ENCODE measurements around the gene ZWILCH. TPM values are rescaled to one million over a fixed set of nuclear protein-coding genes. Genes with fewer than 3 reads are reported as not detected.

The ZWILCH gene
- total and polyA plus RNA-seq, 9 of the 15 experiments (the other 6 are each of a cell fraction or from before 2014, with no cell fraction given), result 32.8 to 94.2 (median 52.1) TPM

GRCh38 chr15:66494262-66494661, 10.9 kb upstream of the ZWILCH start:
- ChIA-PET POLR2A (interaction anchor here (0.7 to 1.9 kb wide), 5 partner anchors 8 to 1610 kb away, joined by 3 to 8 read pairs (median 4); partner anchors contain the start of gene ZWILCH), CTCF (ENCODE audit: low intra/inter-chr PET ratio) (no interaction called here)
- no peak overlapping the region for H3K4me2 ChIP-seq (ENCODE audit: insufficient read depth, low read length)
- no TSS peak for BruUV-seq (replicated peaks)
- H3K79me2 ChIP-seq (ENCODE audit: control insufficient read depth, insufficient read depth, low read length), result peaks cover 36% of the 10 kb centered on the region
- no peak for ATAC-seq
- H3K27ac ChIP-seq (ENCODE audit: extremely low read depth, low read depth, low read length), result no peak overlapping the region
- H2AFZ ChIP-seq (ENCODE audit: low read depth, low read length), result no peak overlapping the region
- no peak overlapping the region for H3K4me3 ChIP-seq
- H3K4me1 ChIP-seq (replicated peaks in 1 of 2; ENCODE audit: control insufficient read depth in 2 of 2, insufficient read depth in 2 of 2, low read length in 2 of 2), result peaks cover 8% of the 10 kb centered on the region in 2 experiments; a peak in 4 of 5 replicates
- peaks cover 88% of the 10 kb centered on the region for H3K36me3 ChIP-seq (ENCODE audit: control insufficient read depth, insufficient read depth, low read length)
- intact Hi-C loops (cut with micrococcal nuclease), result loop anchor here (10.0 kb wide), 1 partner anchor 361 kb away; no protein-coding TSS in a partner anchor
- no peak for DNase-seq (ENCODE audit: extremely low read depth in 1 of 4, low spot score in 3 of 4)
- no peaks in the 10 kb centered on the region for H3K9me1 ChIP-seq (ENCODE audit: control insufficient read depth, insufficient read depth, low read length)
- in situ Hi-C loops (cut with MboI), result no loop called here
- no peak overlapping the region for H3K9ac ChIP-seq (ENCODE audit: insufficient read depth in 1 of 2, low read depth in 2 of 2, low read length in 2 of 2)
- H4K20me1 ChIP-seq (replicated peaks; ENCODE audit: control insufficient read depth, insufficient read depth, low read length), result peaks cover 13% of the 10 kb centered on the region
- WGBS (ENCODE audit: insufficient coverage, low coverage, missing lambda C conversion rate), result 97% methylated on average over 2 of the region's 2 CpGs
- no peaks in the 10 kb centered on the region for H3K27me3 ChIP-seq (ENCODE audit: control insufficient read depth in 2 of 2, insufficient read depth in 2 of 2, low read length in 2 of 2)
- no peaks in the 10 kb centered on the region for H3K9me3 ChIP-seq (replicated peaks; ENCODE audit: control insufficient read depth, insufficient read depth, low read depth, low read length)
- no peak for FAIRE-seq
- TF ChIP-seq SNAPC5 (CRISPR knock-in tag; IDR thresholded peaks at IDR 0.05) (no peak), TAF1 (IDR thresholded peaks at IDR 0.05; ENCODE audit: control insufficient read depth, extremely low read depth, insufficient read depth, low read length, severe bottlenecking) (no peak), MCM7 (IDR thresholded peaks at IDR 0.05) (no peak), CGGBP1 (CRISPR knock-in tag; IDR thresholded peaks at IDR 0.05) (no peak), RREB1 (CRISPR knock-in tag; IDR thresholded peaks at IDR 0.05) (no peak), PHB2 (IDR thresholded peaks at IDR 0.05; ENCODE audit: low read depth) (no peak), GTF3C2 (IDR thresholded peaks at IDR 0.05; ENCODE audit: borderline replicate concordance, extremely low read depth, insufficient read length) (no peak), PHF20 (IDR thresholded peaks at IDR 0.05; ENCODE audit: partially characterized antibody) (no peak), DIDO1 (tag; IDR thresholded peaks at IDR 0.05; ENCODE audit: low read depth) (no peak), L3MBTL2 (IDR thresholded peaks at IDR 0.05) (no peak), ZNF699 (CRISPR knock-in tag; IDR thresholded peaks at IDR 0.05; ENCODE audit: insufficient replicate concordance) (no peak), TCFL5 (CRISPR knock-in tag; conservative IDR thresholded peaks at IDR 0.05) (no peak), POLR3G (IDR thresholded peaks at IDR 0.05; ENCODE audit: extremely low read depth, insufficient read length, insufficient replicate concordance) (no peak)
